ENCODE data around the gene APLP2.

APLP2 gene

GRCh38 chr11:130145975-130146776, 76.5 kb downstream of the APLP2 start:
- no peak for TF ChIP-seq CTCF (IDR thresholded peaks at IDR 0.05; ENCODE audit: insufficient read depth, low read depth, low read length, missing control alignments)
- no peak overlapping the region for H3K4me3 ChIP-seq (ENCODE audit: low read depth, low read length)
- peak; percentile 25 for DNase-seq (ENCODE audit: low read depth)

GRCh38 chr11:130146796-130147195, 77.1 kb downstream of the APLP2 start:
- peak; percentile 39 for DNase-seq (ENCODE audit: low read depth)

GRCh38 chr11:130148796-130149326, 79.2 kb downstream of the APLP2 start:
- no peak for TF ChIP-seq CTCF (IDR thresholded peaks at IDR 0.05; ENCODE audit: insufficient read depth, low read depth, low read length, missing control alignments)

More at GRCh38 chr11:130146796-130147195, 77.1 kb downstream of the APLP2 start:
- no peak overlapping the region for H3K4me3 ChIP-seq (ENCODE audit: low read depth, low read length)
- TF ChIP-seq CTCF (IDR thresholded peaks at IDR 0.05; ENCODE audit: insufficient read depth, low read depth, low read length, missing control alignments): no peak

GRCh38 chr11:130150790-130151189, 81.1 kb downstream of the APLP2 start:
- peak; percentile 17 for DNase-seq (ENCODE audit: low read depth)
- TF ChIP-seq CTCF (IDR thresholded peaks at IDR 0.05; ENCODE audit: insufficient read depth, low read depth, low read length, missing control alignments): no peak
- no peak overlapping the region for H3K4me3 ChIP-seq (ENCODE audit: low read depth, low read length)

More at GRCh38 chr11:130148796-130149326, 79.2 kb downstream of the APLP2 start:
- DNase-seq (ENCODE audit: low read depth): peak; percentile 34
- H3K4me3 ChIP-seq (ENCODE audit: low read depth, low read length): no peak overlapping the region

GRCh38 chr11:130151196-130151595, 81.5 kb downstream of the APLP2 start:
- peak; percentile 25 for DNase-seq (ENCODE audit: low read depth)
- H3K4me3 ChIP-seq (ENCODE audit: low read depth, low read length): no peak overlapping the region
- no peak for TF ChIP-seq CTCF (IDR thresholded peaks at IDR 0.05; ENCODE audit: insufficient read depth, low read depth, low read length, missing control alignments)

GRCh38 chr11:130156108-130157022, 86.7 kb downstream of the APLP2 start:
- no peak overlapping the region for H3K4me3 ChIP-seq (ENCODE audit: low read depth, low read length)
- DNase-seq (ENCODE audit: low read depth): no peak
- no peak for TF ChIP-seq CTCF (IDR thresholded peaks at IDR 0.05; ENCODE audit: insufficient read depth, low read depth, low read length, missing control alignments)
